HG03280 (cell line): ENCODE measurements around the gene TANC1.

Experiments
- ATAC-seq: cut with Tn5 transposase; IDR thresholded peaks from one replicate; pipeline ENCODE4 v1.9.1; 2021; ENCODE audit warnings: mild to moderate bottlenecking, moderate library complexity; ENCODE audit not compliant: unreplicated experiment

TANC1 gene

DNA sequence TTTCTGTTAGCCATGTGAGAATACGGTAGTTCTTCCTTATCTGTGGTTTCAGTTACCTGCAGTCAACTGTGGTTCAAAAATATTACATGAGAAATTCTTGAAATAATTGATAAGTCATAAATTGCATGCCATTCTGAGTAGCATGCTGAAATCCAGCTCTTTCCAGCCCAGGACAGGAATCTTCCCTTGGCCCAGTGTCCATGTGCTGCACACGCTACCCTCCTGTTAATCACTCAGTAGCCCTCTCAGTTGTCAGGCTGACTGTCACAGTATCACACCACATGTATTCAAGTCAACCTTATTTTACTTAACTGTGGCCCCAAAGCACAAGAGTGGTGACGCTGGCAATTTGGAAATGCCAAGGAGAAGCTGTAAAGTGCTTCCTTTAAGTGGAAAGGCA is 141.1 kb downstream of the TANC1 start:
- no peak for ATAC-seq

DNA sequence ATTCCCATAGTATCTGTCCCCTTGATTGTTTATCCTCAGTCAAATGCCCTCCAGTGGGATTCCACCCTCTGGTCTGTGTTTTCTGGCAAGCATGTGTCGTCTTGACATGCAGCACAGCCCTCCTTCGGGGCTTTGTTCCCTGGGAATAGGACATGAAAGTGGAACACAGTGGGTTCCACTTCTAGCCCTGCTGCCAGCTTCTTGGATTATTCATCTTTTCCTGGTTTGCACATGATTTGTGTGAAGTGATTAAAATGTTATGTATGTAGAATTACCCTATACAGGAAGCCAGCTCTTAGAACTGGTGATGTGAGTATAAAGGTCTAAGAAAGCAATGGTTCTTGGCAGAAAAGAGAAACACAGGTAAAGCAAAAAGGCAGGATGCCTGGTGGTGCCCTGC is 142.3 kb downstream of the TANC1 start:
- no peak for ATAC-seq

DNA sequence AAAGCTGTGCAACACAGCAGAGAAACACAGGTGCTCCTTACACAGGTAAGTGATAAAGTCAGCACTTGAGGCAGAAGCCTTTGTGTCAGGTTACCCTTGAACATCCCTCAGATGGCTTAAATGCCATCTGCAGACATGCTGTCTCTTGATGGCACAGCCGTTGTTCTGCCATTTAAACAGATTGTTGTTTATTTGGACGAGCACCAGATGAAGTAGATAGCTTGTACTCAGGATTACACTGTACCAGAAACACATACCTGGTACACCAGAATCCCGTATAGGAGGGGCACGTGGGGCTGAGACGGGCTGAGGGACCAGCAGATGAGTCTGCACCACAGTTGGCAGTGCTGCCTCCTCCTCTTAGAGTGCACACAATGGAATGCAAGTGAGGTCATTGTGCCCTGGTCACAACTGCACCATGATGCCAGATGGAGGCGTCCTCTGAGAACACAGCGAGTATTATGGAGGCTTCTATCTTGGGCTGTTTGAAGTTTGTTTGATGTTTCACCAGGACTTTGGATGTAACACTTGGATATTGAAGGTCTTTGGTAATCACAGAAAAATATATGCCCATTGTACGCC is 143.0 kb downstream of the TANC1 start:
- ATAC-seq = no peak

DNA sequence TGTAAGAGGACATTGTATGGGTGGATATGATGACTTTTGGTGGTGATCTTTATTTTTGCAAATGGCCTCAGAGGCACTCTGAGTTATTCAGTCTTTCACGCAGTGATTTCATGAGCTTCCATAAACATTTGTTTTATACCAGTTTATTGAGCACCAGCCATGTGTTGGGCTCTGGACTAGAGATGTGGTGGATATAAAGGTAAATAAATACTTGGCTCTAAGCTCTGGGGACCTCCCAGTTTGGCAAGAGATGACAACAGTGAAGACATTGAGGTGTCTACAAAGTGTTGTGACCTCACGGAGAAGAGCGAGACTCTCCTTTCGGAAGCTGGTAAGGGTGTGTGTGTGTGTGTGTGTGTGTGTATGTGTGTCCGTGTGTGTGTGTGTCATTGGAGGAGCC is 146.4 kb downstream of the TANC1 start:
- ATAC-seq = no peak

DNA sequence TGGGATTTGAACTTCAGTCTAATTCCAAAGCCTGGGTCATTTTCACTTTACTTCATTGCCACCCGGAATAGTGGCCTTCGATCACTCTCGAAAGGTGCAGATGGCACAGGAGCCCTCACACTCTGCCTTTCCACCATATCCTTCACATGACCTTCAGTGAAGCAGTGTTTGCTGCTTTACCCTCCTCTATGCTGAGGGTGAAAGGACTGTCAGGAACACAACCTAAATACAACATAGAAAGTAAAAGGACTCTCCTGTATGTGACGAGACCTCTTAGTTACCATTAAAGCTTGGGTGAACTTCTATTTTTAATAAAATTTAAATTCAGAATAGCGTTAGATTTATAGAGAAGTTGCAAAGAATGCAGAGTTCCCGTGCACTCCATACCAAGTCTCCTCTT is 148.5 kb downstream of the TANC1 start:
- no peak for ATAC-seq

DNA sequence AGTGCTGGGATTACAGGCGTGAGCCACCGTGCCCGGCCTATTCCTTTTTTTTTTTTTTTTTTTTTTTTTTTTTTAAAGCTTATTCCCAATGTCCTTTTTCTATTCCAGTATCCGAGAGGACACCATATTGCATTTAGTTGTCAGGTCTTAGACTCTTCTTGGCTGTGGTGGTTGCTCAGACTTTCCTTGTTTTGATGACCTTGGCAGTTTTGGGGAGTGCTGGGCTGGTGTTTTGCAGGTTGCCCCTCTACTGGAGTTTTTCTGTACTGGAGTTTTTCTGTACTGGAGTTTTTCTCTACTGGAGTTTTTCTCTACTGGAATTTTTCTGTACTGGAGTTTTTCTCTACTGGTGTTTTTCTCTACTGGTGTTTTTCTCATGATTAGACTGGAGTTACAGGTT is 149.2 kb downstream of the TANC1 start:
- no peak for ATAC-seq

DNA sequence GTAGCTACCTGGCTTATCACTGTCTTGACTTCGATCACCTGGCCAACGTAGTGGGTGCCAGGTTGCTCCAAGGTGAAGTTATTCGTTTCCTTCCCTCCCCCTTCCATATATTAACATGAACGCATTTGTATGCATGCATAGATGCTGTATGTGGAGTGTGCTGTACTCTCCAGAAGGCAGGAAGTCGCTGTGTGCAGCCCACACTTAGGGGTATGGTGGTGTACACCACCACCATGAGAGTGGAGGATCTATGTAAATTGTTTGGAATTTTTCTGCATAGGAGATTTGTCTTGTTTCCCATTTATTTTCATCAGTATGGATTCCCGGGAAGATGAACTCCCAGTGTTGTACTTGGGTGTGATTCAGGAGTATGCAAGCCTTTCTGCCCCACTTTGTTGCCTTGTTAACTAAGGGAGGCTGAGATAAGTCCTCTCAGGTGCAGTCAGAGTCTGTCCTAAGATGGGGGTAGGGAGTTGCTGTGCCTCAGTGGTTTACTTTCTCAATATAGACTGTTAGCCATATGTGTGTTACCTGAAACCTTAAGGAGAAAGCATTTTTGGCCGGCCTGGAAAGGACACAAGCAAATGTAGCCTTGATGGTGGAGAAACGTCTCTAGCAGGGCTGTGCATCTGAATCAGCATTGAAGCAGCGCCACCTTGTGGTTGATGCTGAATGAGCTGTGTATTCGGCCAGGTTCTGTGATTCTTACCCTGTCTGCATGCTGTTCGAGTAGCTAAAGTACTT is 149.8 kb downstream of the TANC1 start:
- peak; percentile 90 for ATAC-seq

DNA sequence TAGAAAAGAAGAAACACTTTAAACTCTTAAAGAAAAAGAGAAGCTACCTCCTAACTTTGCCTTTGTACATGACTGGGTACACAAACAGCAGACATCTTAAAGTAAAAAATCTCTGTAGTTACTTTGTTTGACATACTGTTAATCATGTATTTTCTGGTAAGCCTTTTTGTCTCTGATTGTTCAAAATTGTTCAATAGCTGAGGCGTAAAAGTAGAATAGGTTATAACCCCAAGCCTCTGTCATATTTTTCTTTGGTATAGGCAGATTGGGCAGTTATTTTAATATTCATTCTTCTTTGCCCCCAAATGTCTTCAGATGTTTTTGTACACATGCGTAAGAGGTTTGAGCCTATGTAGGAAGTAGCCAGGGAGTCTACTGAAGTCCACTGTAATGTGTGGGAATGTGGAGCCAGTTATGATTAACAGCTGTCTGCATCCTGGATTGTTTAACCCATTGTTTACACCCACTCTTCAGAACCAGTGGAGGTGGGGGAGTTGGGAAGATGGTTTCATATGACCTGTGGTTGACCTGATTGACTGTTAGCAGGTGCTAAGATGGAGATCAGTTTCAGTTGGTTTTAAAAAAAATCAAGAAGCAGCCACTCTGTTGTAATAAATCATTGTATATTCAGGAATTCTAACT is 150.5 kb downstream of the TANC1 start:
- ATAC-seq = peak; percentile 9

DNA sequence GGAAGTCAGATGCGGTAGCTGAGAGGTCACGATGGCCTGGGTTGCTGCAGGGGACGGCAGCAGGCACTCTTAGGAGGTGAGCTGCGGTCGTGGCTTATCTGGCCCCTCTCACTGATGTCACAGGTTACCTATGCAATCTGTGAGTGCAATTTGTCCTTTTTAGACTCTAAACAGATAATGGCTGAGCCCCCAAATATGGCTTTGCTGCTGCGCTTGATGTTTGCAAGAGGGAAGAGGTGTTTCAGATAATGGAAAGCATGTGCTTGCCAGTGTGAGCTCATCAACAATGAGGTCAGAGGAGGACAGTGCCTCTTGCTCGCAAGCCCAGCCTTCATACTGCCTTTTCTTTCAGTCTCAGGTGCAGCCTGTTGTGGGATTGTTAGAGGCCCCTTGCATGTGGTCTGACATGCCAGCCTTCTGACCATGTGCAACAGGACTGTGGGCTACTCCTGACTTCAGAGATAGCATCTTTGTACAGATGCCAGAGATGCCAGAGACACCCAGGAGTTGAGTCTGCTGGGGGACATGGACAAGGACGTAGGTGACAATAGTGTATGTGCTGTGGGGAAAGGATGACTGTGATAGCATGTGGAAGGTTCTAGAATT is 151.3 kb downstream of the TANC1 start:
- ATAC-seq = no peak

DNA sequence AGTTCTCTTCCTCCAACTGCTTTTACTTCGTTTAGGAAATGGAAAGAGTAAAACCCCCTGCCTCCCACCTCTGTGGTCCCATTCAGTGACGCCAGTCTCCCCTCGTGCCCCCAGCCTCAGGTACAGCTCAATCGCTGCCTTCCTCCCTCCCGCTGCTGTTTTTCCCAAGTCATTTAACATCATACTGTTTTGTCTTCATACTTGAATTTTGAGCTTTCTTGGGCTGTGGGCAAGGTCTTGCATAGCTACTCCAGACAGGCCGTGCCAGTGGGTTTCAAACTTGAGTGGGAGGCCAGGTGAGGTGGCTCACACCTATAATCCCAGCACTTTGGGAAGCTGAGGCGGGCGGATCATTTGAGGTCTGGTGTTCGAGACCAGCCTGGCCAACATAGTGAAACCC is 155.3 kb downstream of the TANC1 start:
- no peak for ATAC-seq

DNA sequence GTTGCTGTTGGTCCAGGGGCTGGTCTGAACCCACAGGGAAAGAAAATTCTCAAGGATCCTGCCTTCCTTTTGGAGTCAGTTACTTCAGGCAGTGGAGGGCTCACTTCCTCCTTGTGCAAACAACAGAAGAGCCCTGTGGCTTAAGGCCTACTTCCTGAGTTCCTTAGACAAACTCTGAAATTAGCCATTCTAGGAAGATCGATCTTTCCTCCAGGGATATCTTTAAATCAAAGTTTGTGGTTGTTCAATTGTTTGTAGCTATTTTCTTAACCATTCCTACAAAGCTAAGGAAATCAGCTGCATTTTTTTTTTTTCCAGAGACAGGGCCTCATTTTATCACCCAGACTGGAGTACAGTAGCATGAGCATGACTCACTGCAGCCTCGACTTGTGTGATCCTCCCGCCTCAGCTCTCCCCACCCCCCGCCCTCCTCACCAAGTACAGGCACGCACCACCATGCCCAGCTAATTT is 156.0 kb downstream of the TANC1 start:
- ATAC-seq = no peak

DNA sequence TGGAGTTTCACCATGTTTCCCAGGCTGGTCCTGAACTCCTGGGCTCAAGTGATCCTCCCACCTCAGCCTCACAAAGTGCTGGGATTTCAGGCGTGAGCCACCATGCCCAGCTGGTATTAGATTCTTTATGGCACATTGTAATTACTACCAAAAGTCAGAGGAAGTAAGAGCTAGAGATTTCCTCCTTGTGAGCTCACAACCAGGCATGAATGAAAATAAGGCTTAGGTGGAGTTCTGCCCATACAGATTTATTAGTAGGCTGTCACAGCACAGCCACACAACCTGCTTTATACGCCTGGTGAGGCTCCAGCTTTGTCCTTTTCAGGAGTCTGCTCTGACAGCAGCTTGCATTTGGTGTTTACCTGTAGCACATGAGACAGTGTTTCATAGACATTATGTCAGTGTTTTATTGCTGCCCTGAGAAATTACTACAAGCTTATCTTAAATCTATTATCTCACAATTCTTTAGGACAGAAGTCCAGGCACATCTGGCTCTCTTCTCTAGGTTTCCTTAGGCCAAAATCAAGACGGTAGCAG is 156.6 kb downstream of the TANC1 start:
- no peak for ATAC-seq

DNA sequence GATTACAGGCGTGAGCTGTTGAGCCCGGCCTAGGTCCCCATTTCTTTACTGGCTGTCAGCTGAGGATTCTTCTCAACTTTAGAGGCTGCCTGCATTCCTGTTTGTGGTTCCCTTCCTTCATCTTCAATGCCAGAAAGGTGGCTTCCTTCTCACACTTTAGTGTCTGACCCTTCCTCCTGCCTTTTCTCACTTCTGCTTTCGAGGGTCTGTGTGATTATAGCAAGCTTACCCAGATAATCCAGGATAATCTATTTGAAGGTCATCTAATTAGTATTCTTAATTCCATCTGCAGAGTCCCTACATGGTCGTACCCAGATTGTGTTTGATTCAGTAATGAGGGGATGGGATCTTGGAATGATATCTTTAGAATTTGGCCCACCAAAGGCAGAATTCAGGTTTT is 157.4 kb downstream of the TANC1 start:
- ATAC-seq = no peak

DNA sequence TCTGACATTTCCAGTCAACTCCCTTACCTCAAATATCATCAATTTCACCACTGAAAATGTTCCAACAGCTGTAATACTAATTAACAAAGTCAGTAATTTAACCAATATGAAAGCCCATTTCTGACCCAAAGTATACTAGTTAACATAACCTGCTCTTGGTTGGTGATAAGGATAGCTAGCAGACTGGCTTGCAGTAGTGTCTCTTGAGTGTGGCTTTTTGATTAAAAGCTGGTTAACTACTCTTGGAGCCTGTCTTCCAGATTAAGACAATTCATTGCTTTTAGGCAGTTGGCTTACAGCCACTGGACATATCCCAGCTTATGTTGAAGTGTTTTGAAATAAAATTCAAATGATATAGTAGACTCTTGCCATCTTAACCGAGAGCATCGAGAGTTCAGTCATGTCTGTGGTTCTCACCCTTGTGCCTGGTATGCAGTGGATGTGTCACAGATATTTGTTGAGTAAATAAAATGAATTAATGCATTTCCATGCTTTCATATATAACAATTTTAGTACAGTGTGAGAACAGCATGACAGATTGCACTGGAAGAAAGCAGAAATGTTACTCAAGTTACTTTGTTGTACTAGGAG is 158.1 kb downstream of the TANC1 start:
- no peak for ATAC-seq

DNA sequence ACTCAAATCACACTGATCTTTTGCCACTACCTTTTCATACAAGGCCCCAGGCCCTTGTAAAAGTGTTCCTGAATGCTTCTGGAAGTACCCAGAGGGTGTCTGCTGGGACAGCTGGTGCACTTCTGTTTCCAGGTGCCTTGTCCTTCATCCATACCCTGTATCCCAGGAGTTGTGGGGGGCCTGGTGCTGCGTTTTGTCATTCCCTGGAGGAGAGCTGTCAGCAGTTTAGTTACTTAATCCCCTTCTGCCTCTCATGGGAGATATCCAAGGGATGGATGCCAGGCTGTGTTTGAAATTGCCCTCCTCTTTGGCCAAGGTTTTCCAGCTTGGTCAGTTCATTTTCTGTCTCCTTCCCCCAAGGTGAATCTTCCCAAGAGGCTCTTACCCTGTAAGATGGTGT is 159.8 kb downstream of the TANC1 start:
- no peak for ATAC-seq

DNA sequence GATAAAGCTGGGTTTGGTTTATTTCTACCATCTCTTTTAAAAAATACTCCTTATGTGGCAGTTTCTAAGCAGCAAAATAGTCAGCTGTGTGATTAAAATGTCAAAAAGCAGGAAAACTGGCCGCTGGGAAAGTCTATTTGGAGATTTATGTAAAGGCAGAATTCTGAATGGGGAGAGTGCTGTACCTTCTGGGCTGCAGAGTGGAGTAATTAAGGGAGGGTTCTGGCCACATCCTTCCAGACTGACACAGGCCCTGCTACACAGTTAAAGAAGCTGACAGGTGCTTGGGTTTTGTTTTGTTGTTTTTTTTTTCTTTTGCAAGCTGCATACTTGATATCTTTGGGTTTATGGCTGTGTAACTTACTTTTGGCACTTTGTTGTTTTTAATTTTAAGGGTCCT is 160.8 kb downstream of the TANC1 start:
- ATAC-seq = no peak

DNA sequence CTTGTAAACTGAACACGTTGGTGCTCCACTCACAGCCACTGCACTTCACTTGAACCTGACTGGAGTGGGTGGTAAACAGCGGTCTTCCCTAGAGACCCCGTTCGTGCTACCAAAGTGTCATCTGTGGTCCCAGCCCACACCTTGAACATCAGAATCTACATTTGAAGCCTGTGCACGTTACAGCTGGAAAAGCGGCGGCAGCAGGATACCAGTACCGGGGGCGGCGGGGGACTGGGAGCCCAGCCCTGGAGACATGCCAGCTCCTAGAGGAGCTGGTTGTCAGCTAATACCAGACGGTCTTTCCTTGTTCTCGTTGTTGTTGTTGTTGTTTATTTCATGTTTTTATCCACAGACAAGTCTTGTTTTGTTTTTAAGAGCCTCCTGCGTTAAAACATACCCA is 161.4 kb downstream of the TANC1 start:
- no peak for ATAC-seq

DNA sequence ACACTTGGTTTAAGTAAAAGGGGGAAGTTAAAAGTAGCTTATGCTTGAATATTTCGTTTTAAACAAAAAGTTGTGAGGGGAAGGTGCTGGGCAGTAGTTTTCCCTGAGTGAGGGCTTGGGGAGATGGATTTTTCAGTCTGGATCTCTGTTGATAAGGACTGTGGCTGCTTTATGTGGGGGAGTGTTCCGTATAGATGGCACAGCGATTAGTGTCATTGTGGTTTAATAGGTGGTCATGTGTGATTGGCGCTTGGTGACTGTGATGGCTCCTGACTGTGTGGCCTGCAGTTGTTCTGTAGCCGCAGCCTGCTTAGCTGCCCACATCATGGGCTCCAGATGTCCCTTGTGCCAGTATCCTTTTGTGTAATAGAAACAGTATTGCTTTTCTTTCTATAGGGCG is 161.9 kb downstream of the TANC1 start:
- ATAC-seq = no peak

DNA sequence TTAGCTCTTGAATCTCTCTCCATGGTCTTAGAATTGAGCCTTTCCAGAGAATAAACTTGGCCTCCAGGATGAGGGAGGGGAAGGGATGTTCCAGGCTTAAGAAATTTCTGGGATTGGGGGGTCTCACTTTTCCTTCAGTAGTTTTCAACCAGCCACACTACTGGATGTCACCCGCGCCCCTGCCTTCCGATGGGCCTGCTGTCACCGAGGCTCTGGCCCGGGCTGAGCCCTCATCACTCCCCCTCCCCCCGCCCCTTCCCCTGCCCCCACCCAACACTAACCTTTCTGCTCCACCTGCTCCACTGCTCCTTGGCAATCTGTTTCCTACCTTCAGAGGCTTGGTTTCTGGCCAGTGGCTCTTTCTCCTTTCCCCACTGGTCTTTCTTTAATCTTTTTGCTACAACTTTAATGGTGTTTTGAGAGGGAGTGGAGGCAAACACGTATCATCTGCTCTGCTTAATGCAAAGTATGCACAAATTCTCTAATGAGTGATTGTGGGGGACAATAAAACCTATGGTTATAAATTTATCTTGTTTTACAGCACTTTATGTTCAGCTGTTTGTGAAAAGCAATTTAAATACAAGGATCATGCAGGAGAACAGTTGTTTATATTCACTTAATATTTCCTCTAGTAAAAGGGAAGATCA is 162.9 kb downstream of the TANC1 start:
- no peak for ATAC-seq

DNA sequence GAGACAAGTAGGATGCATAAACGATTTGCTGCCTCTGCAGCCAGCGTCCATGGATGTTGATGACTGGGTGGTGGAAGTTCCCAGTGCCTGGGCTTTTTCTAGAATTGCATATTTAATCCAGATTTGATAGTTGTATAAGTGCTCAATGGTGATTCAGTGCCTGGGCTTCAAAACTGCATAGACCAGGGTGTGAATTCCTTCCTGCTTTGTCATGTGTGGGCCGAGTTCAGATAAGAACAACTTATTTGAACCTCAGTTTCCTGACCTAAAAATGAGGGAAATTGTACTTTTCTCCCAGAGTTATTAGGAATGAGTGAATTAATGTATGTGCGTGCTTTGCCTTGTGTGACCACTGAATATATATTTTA is 163.5 kb downstream of the TANC1 start:
- no peak for ATAC-seq

DNA sequence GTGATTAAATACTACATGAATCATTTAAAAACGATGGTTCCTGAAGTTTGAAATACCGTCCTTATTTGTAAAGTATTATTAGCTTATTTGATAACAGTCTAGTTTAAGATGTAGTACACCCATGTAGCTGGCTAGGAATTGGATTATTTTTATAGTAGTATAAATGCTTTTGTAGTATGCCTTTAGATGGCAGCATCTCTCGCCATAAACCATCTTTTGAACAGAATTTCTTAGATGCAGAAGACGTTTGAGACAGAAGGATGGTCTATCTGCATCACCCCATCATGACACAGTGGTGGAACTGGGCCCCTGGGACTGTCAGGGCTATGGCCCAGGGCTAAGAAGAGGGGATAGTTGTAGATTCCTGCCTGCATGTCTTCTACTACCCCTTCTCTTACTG is 165.4 kb downstream of the TANC1 start:
- no peak for ATAC-seq
